ENCODE data around the gene BCAS3.
"Not testable (repeated sequence)": the region's sequence is repeated elsewhere in the genome, so short reads cannot be mapped to it uniquely, and the experiment has no call there.

BCAS3 gene

GRCh38 chr17:61429274-61429673 is 751.6 kb downstream of the BCAS3 start:
- no peak for DNase-seq (ENCODE audit: low read depth)
- no peak for TF ChIP-seq CTCF (IDR thresholded peaks at IDR 0.05; ENCODE audit: control insufficient read depth, insufficient read depth, low read depth, low read length, missing control alignments)
- H3K4me3 ChIP-seq (ENCODE audit: control insufficient read depth, low read depth, low read length), result no peak overlapping the region

DNA sequence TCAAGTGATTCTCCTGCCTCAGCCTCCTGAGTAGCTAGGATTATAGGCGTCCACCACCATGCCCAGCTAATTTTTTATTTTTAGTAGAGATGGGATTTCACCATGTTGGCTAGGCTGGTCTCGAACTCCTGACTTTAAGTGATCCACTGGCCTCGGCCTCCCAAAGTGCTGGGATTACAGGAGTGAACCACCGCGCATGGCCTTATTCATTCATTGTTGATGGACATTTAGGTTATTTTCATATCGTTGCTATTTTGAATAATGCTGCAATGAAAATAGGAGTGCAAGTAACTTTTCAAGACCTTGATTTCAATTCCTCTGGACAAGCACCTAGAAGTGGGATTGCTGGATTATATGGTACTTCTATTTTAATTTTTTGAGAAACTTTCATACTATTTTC is 752.2 kb downstream of the BCAS3 start:
- not testable (repeated sequence) for DNase-seq (ENCODE audit: low read depth); H3K4me3 ChIP-seq (ENCODE audit: control insufficient read depth, low read depth, low read length)

DNA sequence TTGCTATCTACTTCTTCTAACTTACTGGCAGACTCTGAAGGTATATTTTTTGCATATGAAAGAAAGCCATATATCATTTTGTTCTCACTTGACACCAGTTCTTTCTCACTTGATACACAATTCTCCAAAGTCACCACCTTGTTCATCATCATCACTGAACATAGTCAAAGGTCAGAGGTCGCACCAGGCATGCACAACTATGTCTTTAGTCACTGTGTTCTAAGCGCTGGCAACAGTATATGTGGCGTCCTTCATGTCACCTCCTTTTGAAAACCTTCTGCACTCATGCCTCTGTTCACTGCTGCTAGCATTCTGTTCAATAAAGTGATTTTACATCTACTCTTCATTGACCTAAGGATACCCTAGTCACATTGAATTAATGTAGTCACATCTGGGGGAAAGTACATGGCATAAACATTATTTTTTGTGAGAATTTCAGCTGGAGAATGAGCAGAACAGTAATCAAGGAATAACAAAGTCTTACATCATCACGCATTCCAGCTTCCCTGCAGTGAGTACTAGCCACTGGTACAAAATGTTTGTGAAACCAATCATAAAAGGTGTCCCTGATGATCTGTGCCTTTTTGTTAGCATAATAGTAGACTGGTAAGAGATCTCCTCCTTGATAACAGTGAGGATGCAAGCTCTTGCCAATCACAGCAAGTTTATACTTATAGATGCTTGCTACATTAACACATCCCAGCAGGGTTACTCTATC is 754.1 kb downstream of the BCAS3 start:
- no peak for TF ChIP-seq CTCF (IDR thresholded peaks at IDR 0.05; ENCODE audit: control insufficient read depth, insufficient read depth, low read depth, low read length, missing control alignments)
- H3K4me3 ChIP-seq (ENCODE audit: control insufficient read depth, low read depth, low read length), result no peak overlapping the region
- no peak for DNase-seq (ENCODE audit: low read depth)

DNA sequence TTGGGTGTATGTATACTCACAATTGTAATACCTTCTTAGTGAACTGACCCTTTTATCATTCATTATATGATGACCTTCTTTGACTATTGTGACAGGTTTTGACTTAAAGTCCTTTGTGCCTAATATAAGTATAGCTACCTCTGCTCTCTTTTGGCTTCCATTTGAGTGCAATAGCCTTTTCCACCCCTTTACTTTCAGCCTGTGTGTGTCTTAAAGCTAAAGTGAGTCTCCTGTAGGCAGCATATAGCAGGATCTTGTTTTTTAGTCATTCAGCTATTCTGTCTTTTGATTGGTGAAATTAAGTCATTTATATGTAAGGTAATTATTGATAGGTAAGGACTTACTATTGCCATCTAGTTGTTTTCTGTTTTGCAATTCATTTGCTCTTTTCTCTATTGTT is 758.6 kb downstream of the BCAS3 start:
- no peak for DNase-seq (ENCODE audit: low read depth)
- TF ChIP-seq CTCF (IDR thresholded peaks at IDR 0.05; ENCODE audit: control insufficient read depth, insufficient read depth, low read depth, low read length, missing control alignments), result no peak

GRCh38 chr17:61436995-61437704 is 759.5 kb downstream of the BCAS3 start:
- H3K4me3 ChIP-seq (ENCODE audit: control insufficient read depth, low read depth, low read length), result no peak overlapping the region
- TF ChIP-seq CTCF (IDR thresholded peaks at IDR 0.05; ENCODE audit: control insufficient read depth, insufficient read depth, low read depth, low read length, missing control alignments), result no peak
- DNase-seq (ENCODE audit: low read depth), result no peak

More for the DNA sequence above, 758.6 kb downstream of the BCAS3 start:
- H3K4me3 ChIP-seq (ENCODE audit: control insufficient read depth, low read depth, low read length), result no peak overlapping the region

DNA sequence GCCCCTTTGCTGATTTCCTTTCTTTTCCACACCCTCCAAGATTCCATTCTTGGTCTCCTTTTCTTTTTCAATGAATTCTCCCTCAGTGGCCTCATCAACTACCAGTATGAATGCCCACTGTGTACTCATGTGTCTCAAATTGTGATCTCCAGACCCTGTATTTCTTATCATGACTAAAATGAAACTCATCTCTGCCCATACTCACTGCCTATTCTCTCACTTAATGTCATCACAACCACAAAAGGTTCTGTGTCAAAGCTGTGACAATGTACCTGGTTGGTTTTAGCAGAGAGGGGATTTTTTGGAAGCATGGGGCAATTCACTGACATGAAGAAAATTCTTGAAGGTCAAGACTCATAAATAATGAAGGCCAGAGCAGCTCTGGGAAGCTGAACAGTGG is 763.0 kb downstream of the BCAS3 start:
- no peak for TF ChIP-seq CTCF (IDR thresholded peaks at IDR 0.05; ENCODE audit: control insufficient read depth, insufficient read depth, low read depth, low read length, missing control alignments)
- DNase-seq (ENCODE audit: low read depth), result no peak
- no peak overlapping the region for H3K4me3 ChIP-seq (ENCODE audit: control insufficient read depth, low read depth, low read length)

GRCh38 chr17:61441507-61441906 is 763.9 kb downstream of the BCAS3 start:
- H3K4me3 ChIP-seq (ENCODE audit: control insufficient read depth, low read depth, low read length); DNase-seq (ENCODE audit: low read depth): not testable (repeated sequence)
